ENCODE measurements around the gene HDHD5. TPM values are rescaled to one million over a fixed set of nuclear protein-coding genes. Genes with fewer than 3 reads are reported as not detected.

Gene HDHD5
- total and polyA plus RNA-seq, 2 of the 13 experiments (the other 11 are each of a cell fraction or from before 2014, with no cell fraction given): not detected

DNA sequence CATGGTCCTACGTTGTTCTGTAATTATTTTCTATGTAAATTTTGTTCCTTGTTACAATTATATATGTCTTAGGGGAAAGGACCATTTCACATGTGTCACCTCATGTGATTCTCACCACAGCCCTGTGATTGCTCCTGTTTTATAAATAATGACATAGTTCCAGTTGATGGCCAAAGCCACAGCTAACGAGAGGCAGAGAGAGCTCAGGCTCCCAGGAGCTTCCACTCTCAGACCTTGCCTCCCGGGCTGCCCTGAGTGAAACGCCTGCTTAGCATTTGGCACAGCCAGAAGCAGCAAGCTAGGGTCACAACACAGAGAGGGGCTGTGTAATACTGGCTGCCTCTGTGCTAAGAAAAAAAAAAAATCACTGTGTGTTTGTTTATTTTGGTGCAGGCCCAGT, 43.8 kb downstream of the HDHD5 start:
- 12% methylated on average over 3 of the region's 4 CpGs for WGBS (ENCODE audit: low lambda C conversion rate)
- Histone ChIP-seq H3K9ac (ENCODE audit: insufficient read depth, low read depth, low read length) (no peak overlapping the region), H3K27ac (ENCODE audit: extremely low read length, insufficient read depth, low read length) (no peak overlapping the region), H3K4me1 (ENCODE audit: insufficient read depth, low read length) (no peaks in the 10 kb centered on the region), H2AFZ (ENCODE audit: low read length) (no peak overlapping the region), H3K36me3 (replicated peaks in 1 of 2; ENCODE audit: control insufficient read depth in 1 of 2, insufficient read depth in 2 of 2, low read length in 2 of 2) (no peaks in the 10 kb centered on the region), H4K20me1 (ENCODE audit: insufficient read depth, low read length) (no peaks in the 10 kb centered on the region), H3K9me3 (ENCODE audit: low read length) (no peaks in the 10 kb centered on the region), H3K4me3 (replicated peaks in 1 of 3; ENCODE audit: insufficient read depth in 1 of 3, low read depth in 2 of 3, low read length in 3 of 3) (no peak overlapping the region), H3K79me2 (ENCODE audit: insufficient read depth, low read length) (no peaks in the 10 kb centered on the region), H3K4me2 (ENCODE audit: low read depth, low read length) (no peak overlapping the region), H3K27me3 (ENCODE audit: control insufficient read depth in 1 of 2, insufficient read depth in 2 of 2, low read length in 2 of 2) (peaks cover 3 to 29% of the 10 kb centered on the region in 2 experiments; a peak in 4 of 5 replicates)
- FAIRE-seq: no peak
- no peak for ATAC-seq
- in situ Hi-C loops (cut with HindIII; ENCODE audit: extremely low pct_ligation_motif_present, low pct_unique_long_range_greater_than_20kb): no loop called here
- TF ChIP-seq IRX3 (CRISPR knock-in tag; IDR thresholded peaks at IDR 0.05; ENCODE audit: borderline replicate concordance, low read depth) (no peak), MAFF (IDR thresholded peaks at IDR 0.05; ENCODE audit: low read depth, low read length) (no peak), KLF13 (CRISPR knock-in tag; IDR thresholded peaks at IDR 0.05) (no peak), POLR2G (IDR thresholded peaks at IDR 0.05; ENCODE audit: low read depth, low read length) (no peak), HOXA7 (CRISPR knock-in tag; IDR thresholded peaks at IDR 0.05) (no peak), SRF (IDR thresholded peaks at IDR 0.05; ENCODE audit: low read depth, low read length) (no peak), POLR2A (IDR thresholded peaks at IDR 0.05; ENCODE audit: insufficient read depth in 1 of 2, low read depth in 2 of 2, low read length in 2 of 2) (no peak), SCMH1 (CRISPR knock-in tag; IDR thresholded peaks at IDR 0.05; ENCODE audit: borderline replicate concordance) (no peak), LCORL (IDR thresholded peaks at IDR 0.05) (no peak), LCORL (CRISPR knock-in tag; IDR thresholded peaks at IDR 0.05) (no peak), RNF2 (conservative IDR thresholded peaks at IDR 0.05; ENCODE audit: low read depth) (no peak)
- TF ChIP-seq, protein P1, sequence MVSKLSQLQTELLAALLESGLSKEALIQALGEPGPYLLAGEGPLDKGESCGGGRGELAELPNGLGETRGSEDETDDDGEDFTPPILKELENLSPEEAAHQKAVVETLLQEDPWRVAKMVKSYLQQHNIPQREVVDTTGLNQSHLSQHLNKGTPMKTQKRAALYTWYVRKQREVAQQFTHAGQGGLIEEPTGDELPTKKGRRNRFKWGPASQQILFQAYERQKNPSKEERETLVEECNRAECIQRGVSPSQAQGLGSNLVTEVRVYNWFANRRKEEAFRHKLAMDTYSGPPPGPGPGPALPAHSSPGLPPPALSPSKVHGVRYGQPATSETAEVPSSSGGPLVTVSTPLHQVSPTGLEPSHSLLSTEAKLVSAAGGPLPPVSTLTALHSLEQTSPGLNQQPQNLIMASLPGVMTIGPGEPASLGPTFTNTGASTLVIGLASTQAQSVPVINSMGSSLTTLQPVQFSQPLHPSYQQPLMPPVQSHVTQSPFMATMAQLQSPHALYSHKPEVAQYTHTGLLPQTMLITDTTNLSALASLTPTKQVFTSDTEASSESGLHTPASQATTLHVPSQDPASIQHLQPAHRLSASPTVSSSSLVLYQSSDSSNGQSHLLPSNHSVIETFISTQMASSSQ (IDR thresholded peaks at IDR 0.05; ENCODE audit: low read depth): no peak
- TF ChIP-seq, protein P1 (CRISPR knock-in tag; IDR thresholded peaks at IDR 0.05; ENCODE audit: borderline replicate concordance): no peak
- TF ChIP-seq, protein P2, sequence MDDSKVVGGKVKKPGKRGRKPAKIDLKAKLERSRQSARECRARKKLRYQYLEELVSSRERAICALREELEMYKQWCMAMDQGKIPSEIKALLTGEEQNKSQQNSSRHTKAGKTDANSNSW (CRISPR knock-in tag; IDR thresholded peaks at IDR 0.05; ENCODE audit: borderline replicate concordance): no peak
- no peak for DNase-seq (ENCODE audit: low spot score)
- intact Hi-C loops (cut with micrococcal nuclease; ENCODE audit: unreplicated experiment): no loop called here
- no TSS peak for BruUV-seq (replicated peaks)
- ChIA-PET CTCF (ENCODE audit: low intra/inter-chr PET ratio, low total read pairs) (no interaction called here), POLR2A (no interaction called here)

All from HepG2 (cell line).